Activated CD8-positive, alpha-beta T cell treated with anti-CD3 and anti-CD28 coated beads for 36 hours (primary cell): Measurements from ENCODE around the gene GPC6. TPM values are rescaled to one million over a fixed set of nuclear protein-coding genes. Genes with fewer than 3 reads are reported as not detected.

Source experiments
- ATAC-seq: fragments of 200-7000 bp; cut with Tn5 transposase; one replicate; pipeline ENCODE4 v1.10.0; 2021; ENCODE audit warnings: mild to moderate bottlenecking, moderate library complexity
- CTCF ChIA-PET: fragments of 350-600 bp; sonication (Branson Sonifier 250); formaldehyde crosslinking; loops from one replicate; lab custom pipeline; 2021; ENCODE audit warnings: antibody characterized with exemption; lab: Charles Lee
- POLR2A ChIA-PET: fragments of 350-600 bp; sonication (Branson Sonifier 250); formaldehyde crosslinking; loops from one replicate; lab custom pipeline; 2021; ENCODE audit warnings: antibody characterized with exemption; lab: Charles Lee
- DNase-seq: peaks from one replicate; pipeline ENCODE4 v3.0.0-alpha.2; 2020
- H3K27ac Mint-ChIP-seq: one replicate; pipeline ENCODE4 v1.8.0; 2021; ENCODE audit warnings: mild to moderate bottlenecking, mixed read lengths
- H3K27me3 Mint-ChIP-seq: one replicate; pipeline ENCODE4 v1.8.0; 2021; ENCODE audit warnings: mixed read lengths
- H3K36me3 Mint-ChIP-seq: one replicate; pipeline ENCODE4 v1.8.0; 2021; ENCODE audit warnings: low read depth, mixed read lengths
- H3K4me1 Mint-ChIP-seq: one replicate; pipeline ENCODE4 v1.8.0; 2021; ENCODE audit warnings: low read depth, mixed read lengths
- H3K4me3 Mint-ChIP-seq: one replicate; pipeline ENCODE4 v1.8.0; 2021; ENCODE audit warnings: mild to moderate bottlenecking, moderate library complexity, mixed read lengths
- H3K9me3 Mint-ChIP-seq: one replicate; pipeline ENCODE4 v1.8.0; 2021; ENCODE audit warnings: mixed read lengths
- intact Hi-C: fragments of 100-400 bp; cut with micrococcal nuclease; formaldehyde crosslinking; loops from one replicate; pipeline ENCODE4 v1.10.0; 2022
- total RNA-seq, 2 experiments: library from RNA; stranded (reverse); gene quantifications; one replicate each; pipeline ENCODE4 v1.2.3, GENCODE V29; 2021
- TF ChIP-seq, protein P1 (sequence below): fragments of 200-600 bp; IDR thresholded peaks from one replicate; pipeline ENCODE4 v1.8.0; 2022; ENCODE audit warnings: antibody characterized with exemption, mild to moderate bottlenecking

Gene GPC6
- total RNA-seq, 2 experiments from 2014 or later: not detected

DNA sequence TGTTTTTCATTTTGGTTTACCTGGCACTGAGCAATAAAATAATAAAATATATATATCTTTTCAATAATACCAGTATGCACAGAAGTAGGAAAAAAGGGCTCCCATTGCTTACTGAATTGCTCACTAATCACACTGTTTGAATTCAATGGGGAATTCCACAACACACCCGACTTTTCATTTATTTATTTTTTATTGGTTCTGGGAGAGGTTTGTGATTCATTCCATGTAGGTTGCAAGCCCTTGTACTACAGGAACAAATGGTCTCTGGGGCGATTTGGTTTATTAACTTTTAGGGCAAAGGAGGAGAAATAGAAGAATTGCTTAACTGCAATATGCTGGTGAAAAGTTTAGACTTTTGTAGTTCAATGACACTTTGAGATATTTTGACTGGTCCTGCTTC lies 1045.4 kb downstream of the GPC6 start:
- Mint-ChIP-seq H3K4me3 (no peak overlapping the region), H3K27ac (no peak overlapping the region), H3K4me1 (peaks cover 9% of the 10 kb centered on the region), H3K9me3 (peaks cover 2% of the 10 kb centered on the region), H3K36me3 (no peaks in the 10 kb centered on the region), H3K27me3 (no peaks in the 10 kb centered on the region)
- intact Hi-C loops: no loop called here
- TF ChIP-seq, protein P1, sequence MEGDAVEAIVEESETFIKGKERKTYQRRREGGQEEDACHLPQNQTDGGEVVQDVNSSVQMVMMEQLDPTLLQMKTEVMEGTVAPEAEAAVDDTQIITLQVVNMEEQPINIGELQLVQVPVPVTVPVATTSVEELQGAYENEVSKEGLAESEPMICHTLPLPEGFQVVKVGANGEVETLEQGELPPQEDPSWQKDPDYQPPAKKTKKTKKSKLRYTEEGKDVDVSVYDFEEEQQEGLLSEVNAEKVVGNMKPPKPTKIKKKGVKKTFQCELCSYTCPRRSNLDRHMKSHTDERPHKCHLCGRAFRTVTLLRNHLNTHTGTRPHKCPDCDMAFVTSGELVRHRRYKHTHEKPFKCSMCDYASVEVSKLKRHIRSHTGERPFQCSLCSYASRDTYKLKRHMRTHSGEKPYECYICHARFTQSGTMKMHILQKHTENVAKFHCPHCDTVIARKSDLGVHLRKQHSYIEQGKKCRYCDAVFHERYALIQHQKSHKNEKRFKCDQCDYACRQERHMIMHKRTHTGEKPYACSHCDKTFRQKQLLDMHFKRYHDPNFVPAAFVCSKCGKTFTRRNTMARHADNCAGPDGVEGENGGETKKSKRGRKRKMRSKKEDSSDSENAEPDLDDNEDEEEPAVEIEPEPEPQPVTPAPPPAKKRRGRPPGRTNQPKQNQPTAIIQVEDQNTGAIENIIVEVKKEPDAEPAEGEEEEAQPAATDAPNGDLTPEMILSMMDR: no peak
- CTCF ChIA-PET: no interaction called here
- no peak for DNase-seq
- POLR2A ChIA-PET: interaction anchor here (0.6 kb wide), 1 partner anchor 116 kb away, joined by 4 read pairs; no protein-coding TSS in a partner anchor
- ATAC-seq: no peak

DNA sequence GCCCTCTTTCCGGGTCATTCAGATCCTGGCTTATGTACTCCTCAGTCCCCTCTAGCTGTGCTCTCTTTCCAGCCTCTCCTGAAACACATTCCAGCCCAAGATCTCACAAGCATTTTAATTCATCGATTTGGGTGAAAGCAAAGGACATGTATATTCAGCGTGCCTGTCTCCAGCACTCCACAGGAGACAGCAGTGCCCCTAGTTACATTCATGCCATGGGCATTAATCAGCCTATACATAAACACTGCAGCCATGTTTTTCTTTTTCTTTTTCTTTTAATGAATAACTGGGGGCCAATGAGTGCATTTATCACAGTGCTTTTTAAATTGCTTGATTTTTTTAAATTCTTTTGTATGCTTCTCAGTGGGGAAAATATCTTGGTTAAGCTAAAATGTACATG lies 1053.7 kb downstream of the GPC6 start:
- TF ChIP-seq, protein P1: no peak
- peaks cover 2% of the 10 kb centered on the region for H3K36me3 Mint-ChIP-seq
- peaks cover 6% of the 10 kb centered on the region for H3K9me3 Mint-ChIP-seq
- no peak overlapping the region for H3K4me3 Mint-ChIP-seq
- intact Hi-C loops: no loop called here
- no peaks in the 10 kb centered on the region for H3K4me1 Mint-ChIP-seq
- H3K27ac Mint-ChIP-seq: no peak overlapping the region
- POLR2A ChIA-PET: no interaction called here
- DNase-seq (no peak), ATAC-seq (no peak)
- no peaks in the 10 kb centered on the region for H3K27me3 Mint-ChIP-seq
- CTCF ChIA-PET: interaction anchor here (1.0 kb wide), 1 partner anchor 9 kb away, joined by 3 read pairs; no protein-coding TSS in a partner anchor

DNA sequence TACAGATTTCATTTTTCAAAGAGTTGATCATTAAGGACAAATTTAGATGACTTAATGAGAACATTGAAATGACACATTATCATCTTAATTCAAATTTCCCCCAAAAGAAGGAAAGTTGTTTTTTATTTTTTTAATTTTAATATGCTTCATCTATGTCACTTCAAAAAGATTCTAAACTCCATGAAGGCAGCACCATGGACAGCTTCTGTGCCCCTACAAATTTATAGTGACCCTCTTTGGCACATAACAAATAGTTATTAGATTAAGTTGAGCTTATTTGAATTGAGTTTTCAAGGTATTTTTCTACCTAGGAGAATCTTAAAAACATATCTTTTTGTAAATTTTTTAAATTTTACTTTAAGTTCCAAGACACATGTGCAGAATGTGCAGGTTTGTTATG lies 1054.2 kb downstream of the GPC6 start:
- TF ChIP-seq, protein P1: no peak
- H3K4me1 Mint-ChIP-seq: no peaks in the 10 kb centered on the region
- ChIA-PET CTCF (interaction anchor here (1.0 kb wide), 1 partner anchor 8 kb away, joined by 3 read pairs; no protein-coding TSS in a partner anchor), POLR2A (no interaction called here)
- peaks cover 6% of the 10 kb centered on the region for H3K9me3 Mint-ChIP-seq
- intact Hi-C loops: no loop called here
- ATAC-seq (no peak), DNase-seq (no peak)
- no peak overlapping the region for H3K27ac Mint-ChIP-seq
- no peaks in the 10 kb centered on the region for H3K27me3 Mint-ChIP-seq
- peaks cover 2% of the 10 kb centered on the region for H3K36me3 Mint-ChIP-seq
- H3K4me3 Mint-ChIP-seq: no peak overlapping the region

DNA sequence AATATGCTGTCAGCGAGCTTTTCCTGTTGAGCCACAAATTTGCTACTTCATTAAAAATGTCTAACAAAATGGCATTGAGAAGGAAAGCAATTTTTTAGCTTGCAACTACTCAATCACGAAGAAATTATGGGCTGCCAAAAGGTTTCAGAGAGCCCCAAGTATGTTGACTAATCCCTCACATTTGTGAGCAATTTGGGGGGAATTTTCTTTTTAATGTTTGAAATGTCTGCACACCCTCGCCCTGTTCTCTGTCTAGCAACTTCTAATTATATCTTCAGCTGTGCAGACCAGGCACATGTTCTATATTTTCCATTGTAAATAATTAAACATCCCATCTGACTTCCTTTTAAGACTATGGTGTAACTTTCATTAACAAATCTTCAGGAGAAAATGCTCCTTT lies 1060.0 kb downstream of the GPC6 start:
- ATAC-seq (no peak), DNase-seq (no peak)
- intact Hi-C loops: no loop called here
- Mint-ChIP-seq H3K4me3 (no peak overlapping the region), H3K27me3 (no peaks in the 10 kb centered on the region), H3K4me1 (no peaks in the 10 kb centered on the region), H3K27ac (no peak overlapping the region), H3K36me3 (no peaks in the 10 kb centered on the region), H3K9me3 (no peaks in the 10 kb centered on the region)
- ChIA-PET CTCF (no interaction called here), POLR2A (no interaction called here)
- TF ChIP-seq, protein P1: no peak

DNA sequence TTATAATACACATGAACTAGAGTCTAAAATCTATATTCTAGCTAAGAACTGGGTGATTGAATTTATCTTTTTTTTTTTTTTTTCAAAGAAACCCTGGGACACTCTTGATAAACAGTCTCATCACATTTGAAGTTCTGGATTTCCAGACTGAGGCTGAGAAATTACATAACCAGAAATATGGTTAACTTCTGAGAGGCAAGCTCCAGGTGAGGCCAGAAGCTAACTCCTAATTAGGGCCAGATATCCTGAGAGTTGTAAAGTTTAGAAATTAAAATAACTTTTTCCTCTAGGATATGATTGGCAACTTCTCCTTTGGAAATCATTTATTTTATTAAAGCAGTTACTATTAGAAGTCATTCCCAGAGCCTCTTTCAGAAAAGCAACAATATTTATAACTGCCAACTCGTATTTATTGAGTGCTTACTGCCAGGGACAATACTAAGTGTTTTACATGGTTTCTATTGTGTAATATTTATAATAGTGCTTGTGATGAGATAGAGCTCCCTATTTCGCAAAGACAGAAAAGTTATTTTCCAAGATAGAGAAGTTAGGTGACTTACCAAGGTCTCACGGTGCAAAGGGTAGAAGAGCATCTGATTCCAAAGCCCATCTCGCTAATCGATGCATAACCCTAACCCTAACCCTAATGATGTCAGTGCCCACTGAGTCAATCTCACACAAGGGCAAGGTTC lies 1065.2 kb downstream of the GPC6 start:
- Mint-ChIP-seq H3K36me3 (no peaks in the 10 kb centered on the region), H3K4me3 (no peak overlapping the region), H3K27ac (no peak overlapping the region), H3K9me3 (no peaks in the 10 kb centered on the region), H3K27me3 (no peaks in the 10 kb centered on the region), H3K4me1 (peaks cover 7% of the 10 kb centered on the region)
- POLR2A ChIA-PET: no interaction called here
- ATAC-seq (no peak), DNase-seq (no peak)
- CTCF ChIA-PET: no interaction called here
- intact Hi-C loops: no loop called here
- TF ChIP-seq, protein P1: no peak
